Fibroblast of lung (primary cell): ENCODE results near the gene ARHGEF38. TPM values are rescaled to one million over a fixed set of nuclear protein-coding genes. Genes with fewer than 3 reads are reported as not detected.

Source experiments
- DNase-seq, 2 donors: peaks; one replicate each; pipeline versions ENCODE4 v3.0.0 to v3.0.0-alpha.2; 2010; ENCODE audit warnings: low read depth in 2 of 2
- H2AFZ ChIP-seq: 2 replicates; pipeline ENCODE4 v1.5.1; 2012; ENCODE audit warnings: low read length, control low read depth, inconsistent platforms
- H3K27ac ChIP-seq: 2 replicates; pipeline ENCODE4 v1.5.1; 2011; ENCODE audit warnings: low read length, control low read depth; ENCODE audit not compliant: insufficient read depth
- H3K27me3 ChIP-seq: 2 replicates; pipeline ENCODE4 v1.5.1; 2011; ENCODE audit warnings: mild to moderate bottlenecking, low read length; ENCODE audit not compliant: control insufficient read depth, insufficient read depth
- H3K36me3 ChIP-seq: 2 replicates; pipeline ENCODE4 v1.5.1; 2011; ENCODE audit warnings: low read length; ENCODE audit not compliant: control insufficient read depth, insufficient read depth
- H3K4me1 ChIP-seq: 2 replicates; pipeline ENCODE4 v1.5.1; 2011; ENCODE audit warnings: low read length; ENCODE audit not compliant: control insufficient read depth, insufficient read depth; ENCODE audit errors: extremely low read depth
- H3K4me2 ChIP-seq: 2 replicates; pipeline ENCODE4 v1.5.1; 2011; ENCODE audit warnings: low read length, control low read depth; ENCODE audit not compliant: insufficient read depth; ENCODE audit errors: extremely low read depth
- H3K4me3 ChIP-seq, 4 experiments: fragments of 200-600 bp in 1 of 4; sonication (generic) in 1 of 4; replicated peaks in 1 of 4; 2 replicates each; pipeline ENCODE4 v1.5.1; 2011 to 2016; ENCODE audit warnings: low read length in 4 of 4, low read depth in 3 of 4, mild to moderate bottlenecking in 3 of 4, control low read depth in 2 of 4, inconsistent platforms in 1 of 4, mixed read lengths in 1 of 4; ENCODE audit not compliant: insufficient read depth in 1 of 4; ENCODE audit errors: control extremely low read depth in 1 of 4
- H3K79me2 ChIP-seq: 2 replicates; pipeline ENCODE4 v1.5.1; 2012; ENCODE audit warnings: mild to moderate bottlenecking, low read length, inconsistent platforms; ENCODE audit not compliant: control insufficient read depth, insufficient read depth
- H3K9ac ChIP-seq: 2 replicates; pipeline ENCODE4 v1.5.1; 2011; ENCODE audit warnings: mild to moderate bottlenecking, low read length, control low read depth; ENCODE audit not compliant: insufficient read depth
- H3K9me3 ChIP-seq: 2 replicates; pipeline ENCODE4 v1.5.1; 2012; ENCODE audit warnings: low read depth, low read length; ENCODE audit not compliant: control insufficient read depth, insufficient read depth
- H4K20me1 ChIP-seq: 2 replicates; pipeline ENCODE4 v1.5.1; 2011; ENCODE audit warnings: low read length; ENCODE audit not compliant: control insufficient read depth, insufficient read depth; ENCODE audit errors: extremely low read depth
- CTCF ChIP-seq, 2 donors: IDR thresholded peaks in 1 of 2; conservative IDR thresholded peaks in 1 of 2; 1 replicate in 1 of 2; 2 replicates in 1 of 2; pipeline ENCODE4 v1.5.1; 2011 to 2012; ENCODE audit warnings: low read length in 2 of 2, control low read depth in 1 of 2, inconsistent platforms in 1 of 2, low read depth in 1 of 2, mild to moderate bottlenecking in 1 of 2
- EZH2 ChIP-seq: IDR thresholded peaks from 2 replicates; pipeline ENCODE4 v1.5.1; 2012; ENCODE audit warnings: low read length, control low read depth, mild to moderate bottlenecking; ENCODE audit errors: missing control alignments
- polyA plus RNA-seq, 2 donors: library from polyadenylated mRNA; depleted of rRNA in 1 of 2; stranded (reverse) in 1 of 2; unstranded in 1 of 2; fragments of >200 nt; gene quantifications; 2 replicates each; pipeline ENCODE4 v1.2.1, GENCODE V29; 2011 to 2012; ENCODE audit warnings: missing spikeins in 1 of 2
- total RNA-seq: library from RNA; depleted of rRNA; stranded (reverse); fragments of >200 nt; gene quantifications from 2 replicates; pipeline ENCODE4 v1.2.1, GENCODE V29; 2014

Gene ARHGEF38
- total and polyA plus RNA-seq, 2 donors (not counting 1 experiment from before 2014, with no cell fraction given) = not detected

GRCh38 chr4:105510245-105510644 is 42.2 kb upstream of the ARHGEF38 start:
- H3K27ac ChIP-seq = no peak overlapping the region
- no peak overlapping the region for H2AFZ ChIP-seq
- no peaks in the 10 kb centered on the region for H3K4me1 ChIP-seq
- no peak overlapping the region for H3K9ac ChIP-seq
- TF ChIP-seq EZH2 (no peak), CTCF (conservative IDR thresholded peaks at IDR 0.05 in 1 of 2, IDR thresholded peaks at IDR 0.05 in 1 of 2; ENCODE audit: low read depth in 1 of 2, low read length in 2 of 2) (no peak)
- no peaks in the 10 kb centered on the region for H3K79me2 ChIP-seq
- H3K4me3 ChIP-seq = no peak overlapping the region
- no peaks in the 10 kb centered on the region for H4K20me1 ChIP-seq
- H3K4me2 ChIP-seq = no peak overlapping the region
- no peaks in the 10 kb centered on the region for H3K27me3 ChIP-seq
- no peaks in the 10 kb centered on the region for H3K9me3 ChIP-seq
- H3K36me3 ChIP-seq = no peaks in the 10 kb centered on the region
- no peak for DNase-seq

GRCh38 chr4:105520819-105521790 is 31.3 kb upstream of the ARHGEF38 start:
- no peak overlapping the region for H3K27ac ChIP-seq
- no peaks in the 10 kb centered on the region for H3K27me3 ChIP-seq
- H3K9me3 ChIP-seq = no peaks in the 10 kb centered on the region
- no peaks in the 10 kb centered on the region for H3K4me1 ChIP-seq
- TF ChIP-seq CTCF (conservative IDR thresholded peaks at IDR 0.05 in 1 of 2, IDR thresholded peaks at IDR 0.05 in 1 of 2; ENCODE audit: low read depth in 1 of 2, low read length in 2 of 2) (peak; percentile 65 to 81), EZH2 (no peak)
- H3K4me3 ChIP-seq = no peak overlapping the region
- no peaks in the 10 kb centered on the region for H4K20me1 ChIP-seq
- H3K79me2 ChIP-seq = no peaks in the 10 kb centered on the region
- H3K36me3 ChIP-seq = no peaks in the 10 kb centered on the region
- no peak overlapping the region for H2AFZ ChIP-seq
- DNase-seq = peak; percentile 42 to 67
- no peak overlapping the region for H3K9ac ChIP-seq
- no peak overlapping the region for H3K4me2 ChIP-seq

- no peaks in the 10 kb centered on the region for H3K4me1 ChIP-seq
- no peaks in the 10 kb centered on the region for H3K9me3 ChIP-seq
- no peak overlapping the region for H3K4me2 ChIP-seq
- TF ChIP-seq EZH2 (no peak), CTCF (conservative IDR thresholded peaks at IDR 0.05 in 1 of 2, IDR thresholded peaks at IDR 0.05 in 1 of 2; ENCODE audit: low read depth in 1 of 2, low read length in 2 of 2) (no peak)
- H3K27ac ChIP-seq = no peak overlapping the region
- H3K36me3 ChIP-seq = no peaks in the 10 kb centered on the region
- no peak for DNase-seq
- no peak overlapping the region for H3K4me3 ChIP-seq
- no peaks in the 10 kb centered on the region for H3K79me2 ChIP-seq
- no peak overlapping the region for H3K9ac ChIP-seq
- no peaks in the 10 kb centered on the region for H4K20me1 ChIP-seq
- H2AFZ ChIP-seq = no peak overlapping the region
- no peaks in the 10 kb centered on the region for H3K27me3 ChIP-seq
Observed at GRCh38 chr4:105526656-105527055, 25.8 kb upstream of the ARHGEF38 start.
